ENCODE data around the gene TAP1. TPM values are rescaled to one million over a fixed set of nuclear protein-coding genes. Genes with fewer than 3 reads are reported as not detected.
"Not testable (repeated sequence)": the region's sequence is repeated elsewhere in the genome, so short reads cannot be mapped to it uniquely, and the experiment has no call there.

The TAP1 gene
- total RNA-seq, 1 experiment from 2014 or later = 120 TPM

DNA sequence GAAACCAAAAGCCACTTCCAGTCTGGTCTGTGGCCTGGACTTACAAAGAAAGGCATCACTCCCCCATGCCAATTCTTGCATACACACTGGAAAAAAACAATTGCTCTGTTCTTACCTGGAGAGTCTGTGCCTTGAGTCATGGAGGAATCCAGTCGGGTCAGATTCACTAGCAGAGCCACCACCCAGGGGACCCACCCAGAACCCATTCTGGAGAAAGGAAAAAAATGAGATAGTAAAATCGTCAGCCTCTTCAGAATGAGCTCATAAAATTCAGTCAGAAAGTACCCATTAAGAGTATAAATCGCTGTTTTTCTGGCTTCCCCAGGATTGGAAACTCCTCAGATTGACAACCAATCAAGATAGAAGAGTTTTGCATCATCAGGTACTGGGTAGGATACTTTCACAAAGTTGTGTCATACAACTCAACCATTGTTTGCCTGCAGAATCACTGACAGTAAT, 36.7 kb downstream of the TAP1 start, which contains the start of gene HLA-DOB:
Gene HLA-DOB (minus strand): TSS at position 257 of the 459 bp plus-strand sequence. CDS start 51 bp downstream, at position 206.
- DNase-seq = peak; percentile 91
- peaks cover 8% of the 10 kb centered on the region for H3K36me3 ChIP-seq (ENCODE audit: insufficient read depth, low read length)
- peaks cover 9% of the 10 kb centered on the region for H3K79me2 ChIP-seq (ENCODE audit: low read length)
- peak within 1 kb of the TSS; percentile 22; the same call in 1 of the 2 replicates for H2AFZ ChIP-seq (ENCODE audit: low read length)
- peaks cover 77% of the 10 kb centered on the region for H3K4me1 ChIP-seq (ENCODE audit: low read length)
- H3K4me3 ChIP-seq (ENCODE audit: low read length) = peak within 1 kb of the TSS; percentile 68
- H3K9me3 ChIP-seq (ENCODE audit: low read length) = no peaks in the 10 kb centered on the region
- H3K27ac ChIP-seq (ENCODE audit: low read length) = peak within 1 kb of the TSS; percentile 96
- peak within 1 kb of the TSS; percentile 76 for H3K9ac ChIP-seq (ENCODE audit: low read length)
- peak within 1 kb of the TSS; percentile 82 for H3K4me2 ChIP-seq (ENCODE audit: low read depth, low read length, poor library complexity, severe bottlenecking)
- no peaks in the 10 kb centered on the region for H3K27me3 ChIP-seq (ENCODE audit: low read length)
- H4K20me1 ChIP-seq (ENCODE audit: insufficient read depth, low read depth, low read length) = no peaks in the 10 kb centered on the region
- no peaks in the 10 kb centered on the region for H3K9me2 ChIP-seq (replicated peaks; ENCODE audit: insufficient read depth, low read length)

DNA sequence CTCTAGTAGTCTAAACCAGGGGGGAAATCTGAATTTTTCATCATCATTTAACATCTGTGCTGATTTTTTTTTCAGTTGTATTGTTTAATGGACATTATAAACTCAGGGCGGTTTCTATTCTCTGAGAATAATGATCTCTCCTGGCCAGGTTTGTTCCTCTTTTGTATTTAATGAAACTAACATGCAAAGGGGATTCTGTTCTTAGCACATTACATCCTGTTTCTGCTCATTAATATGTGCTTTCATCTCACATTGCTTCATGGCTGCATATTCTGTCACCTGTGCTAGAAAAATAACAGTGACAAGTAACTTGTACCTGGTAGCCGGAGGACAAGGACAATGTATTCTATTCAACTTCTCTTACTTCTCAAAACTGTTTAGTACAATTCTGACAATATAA, 37.5 kb downstream of the TAP1 start:
- peak overlapping the region; percentile 82 for H3K4me2 ChIP-seq (ENCODE audit: low read depth, low read length, poor library complexity, severe bottlenecking)
- peak overlapping the region; percentile 76 for H3K9ac ChIP-seq (ENCODE audit: low read length)
- DNase-seq = peak; percentile 95
- peak overlapping the region; percentile 96 for H3K27ac ChIP-seq (ENCODE audit: low read length)
- no peaks in the 10 kb centered on the region for H3K27me3 ChIP-seq (ENCODE audit: low read length)
- no peaks in the 10 kb centered on the region for H4K20me1 ChIP-seq (ENCODE audit: insufficient read depth, low read depth, low read length)
- H3K36me3 ChIP-seq (ENCODE audit: insufficient read depth, low read length) = peaks cover 8% of the 10 kb centered on the region
- H3K4me1 ChIP-seq (ENCODE audit: low read length) = peaks cover 70% of the 10 kb centered on the region
- H3K9me3 ChIP-seq (ENCODE audit: low read length) = no peaks in the 10 kb centered on the region
- peak overlapping the region; percentile 68 for H3K4me3 ChIP-seq (ENCODE audit: low read length)
- no peak overlapping the region for H2AFZ ChIP-seq (ENCODE audit: low read length)
- H3K79me2 ChIP-seq (ENCODE audit: low read length) = peaks cover 9% of the 10 kb centered on the region
- no peaks in the 10 kb centered on the region for H3K9me2 ChIP-seq (replicated peaks; ENCODE audit: insufficient read depth, low read length)

DNA sequence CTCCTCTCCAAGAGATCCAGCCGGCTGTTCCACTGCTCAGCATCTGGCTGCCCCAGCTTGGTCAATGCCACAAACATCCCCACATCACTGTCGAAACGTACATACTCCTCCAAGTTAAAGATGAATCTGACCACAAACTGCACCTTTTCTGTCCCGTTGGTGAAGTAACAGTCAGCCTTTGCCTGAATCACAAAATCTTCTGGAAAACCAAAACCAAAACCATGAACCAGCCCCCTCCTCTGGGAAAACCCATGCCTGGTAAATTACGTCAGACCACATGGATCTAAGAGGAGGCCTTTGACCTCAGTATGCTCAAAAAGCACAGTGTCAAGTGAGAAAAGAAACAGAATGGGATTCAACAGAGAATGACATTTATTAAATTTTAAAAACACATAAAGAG, 38.4 kb downstream of the TAP1 start:
- no peaks in the 10 kb centered on the region for H3K9me3 ChIP-seq (ENCODE audit: low read length)
- H3K27ac ChIP-seq (ENCODE audit: low read length) = peak overlapping the region; percentile 96
- no peak for DNase-seq
- H3K79me2 ChIP-seq (ENCODE audit: low read length) = peaks cover 9% of the 10 kb centered on the region
- H3K4me3 ChIP-seq (ENCODE audit: low read length) = peak overlapping the region; percentile 68
- H3K36me3 ChIP-seq (ENCODE audit: insufficient read depth, low read length) = peaks cover 8% of the 10 kb centered on the region
- H3K9ac ChIP-seq (ENCODE audit: low read length) = peak overlapping the region; percentile 67
- peaks cover 65% of the 10 kb centered on the region for H3K4me1 ChIP-seq (ENCODE audit: low read length)
- H3K27me3 ChIP-seq (ENCODE audit: low read length) = no peaks in the 10 kb centered on the region
- H3K4me2 ChIP-seq (ENCODE audit: low read depth, low read length, poor library complexity, severe bottlenecking) = peak overlapping the region; percentile 82
- no peaks in the 10 kb centered on the region for H4K20me1 ChIP-seq (ENCODE audit: insufficient read depth, low read depth, low read length)
- no peaks in the 10 kb centered on the region for H3K9me2 ChIP-seq (replicated peaks; ENCODE audit: insufficient read depth, low read length)
- H2AFZ ChIP-seq (ENCODE audit: low read length) = no peak overlapping the region

DNA sequence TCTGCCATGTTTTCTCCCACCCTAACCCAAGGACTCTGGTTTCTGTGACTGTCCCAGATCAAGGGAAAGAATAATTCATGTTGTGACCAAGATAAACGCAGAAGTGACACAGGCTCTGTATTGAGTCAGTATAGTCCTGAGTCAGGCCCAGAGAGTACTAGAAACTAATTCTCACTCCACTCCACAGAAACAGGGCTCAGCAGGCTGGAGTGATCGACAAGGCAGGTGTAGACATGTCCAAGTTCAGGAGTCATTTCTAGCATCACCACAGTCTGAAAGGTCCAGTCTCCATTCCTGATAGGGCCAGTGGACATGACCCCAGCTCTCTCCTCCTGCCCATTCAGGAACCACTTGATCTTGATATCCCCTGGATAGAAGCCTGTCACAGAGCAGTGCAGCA, 39.4 kb downstream of the TAP1 start:
- H3K9me3 ChIP-seq (ENCODE audit: low read length) = no peaks in the 10 kb centered on the region
- H2AFZ ChIP-seq (ENCODE audit: low read length) = no peak overlapping the region
- peaks cover 8% of the 10 kb centered on the region for H3K36me3 ChIP-seq (ENCODE audit: insufficient read depth, low read length)
- peak overlapping the region; percentile 67; the same call in 1 of the 2 replicates for H3K9ac ChIP-seq (ENCODE audit: low read length)
- H3K4me1 ChIP-seq (ENCODE audit: low read length) = peaks cover 57% of the 10 kb centered on the region
- H3K79me2 ChIP-seq (ENCODE audit: low read length) = peaks cover 9% of the 10 kb centered on the region
- DNase-seq = no peak
- peak overlapping the region; percentile 68; the same call in 1 of the 2 replicates for H3K4me3 ChIP-seq (ENCODE audit: low read length)
- H3K9me2 ChIP-seq (replicated peaks; ENCODE audit: insufficient read depth, low read length) = no peaks in the 10 kb centered on the region
- no peaks in the 10 kb centered on the region for H3K27me3 ChIP-seq (ENCODE audit: low read length)
- no peaks in the 10 kb centered on the region for H4K20me1 ChIP-seq (ENCODE audit: insufficient read depth, low read depth, low read length)
- H3K27ac ChIP-seq (ENCODE audit: low read length) = peak overlapping the region; percentile 96; the same call in 1 of the 2 replicates
- H3K4me2 ChIP-seq (ENCODE audit: low read depth, low read length, poor library complexity, severe bottlenecking) = peak overlapping the region; percentile 82

DNA sequence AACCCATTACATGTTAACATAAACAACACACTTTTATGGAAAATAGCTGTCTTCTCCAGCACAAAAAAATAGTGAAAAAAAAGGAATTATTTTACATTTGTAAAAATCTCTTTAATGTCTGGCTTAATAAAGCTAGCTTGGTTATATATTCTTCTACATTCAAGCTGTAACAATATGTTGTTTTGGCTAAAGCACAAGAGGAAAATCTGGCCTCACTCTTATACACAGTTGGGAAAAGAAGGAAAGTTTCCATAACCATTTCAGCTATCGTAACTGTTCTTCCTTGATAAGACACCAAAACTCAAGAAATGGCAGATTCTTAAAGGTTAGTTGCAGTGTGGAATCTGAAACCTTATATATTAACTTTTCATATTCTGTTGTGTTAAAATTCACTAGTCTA, 44.3 kb downstream of the TAP1 start:
- no peak overlapping the region for H3K4me2 ChIP-seq (ENCODE audit: low read depth, low read length, poor library complexity, severe bottlenecking)
- H3K4me3 ChIP-seq (ENCODE audit: low read length) = no peak overlapping the region
- H3K27ac ChIP-seq (ENCODE audit: low read length) = no peak overlapping the region

DNA sequence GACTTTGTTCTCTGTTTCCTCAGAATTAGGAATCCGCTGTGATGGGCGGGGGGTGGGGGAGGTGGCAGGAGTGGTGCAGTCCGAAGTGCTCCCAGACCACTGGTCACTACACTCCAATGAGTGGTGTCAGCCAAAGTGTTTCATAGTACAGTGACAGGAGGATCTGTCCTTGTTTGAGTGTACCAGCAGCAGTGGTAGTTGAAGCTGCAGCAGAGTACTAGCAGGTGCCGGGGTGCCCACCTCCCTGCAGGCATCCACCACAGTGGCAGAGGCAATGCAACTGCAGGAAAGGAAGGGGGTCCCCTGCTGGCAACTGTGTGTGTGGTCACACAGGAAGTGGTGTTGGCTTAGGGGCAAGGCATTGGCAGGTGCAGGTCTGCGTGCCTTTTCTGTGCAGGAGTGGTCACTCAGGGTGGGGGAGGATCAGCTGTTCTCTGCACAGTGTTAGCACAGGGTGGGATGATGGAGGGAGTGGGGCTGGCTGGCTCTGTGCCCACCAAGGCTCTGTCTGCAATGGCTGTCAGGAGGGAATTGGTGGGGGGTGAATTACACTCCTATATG, 46.4 kb downstream of the TAP1 start:
- no peak overlapping the region for H3K27ac ChIP-seq (ENCODE audit: low read length)
- no peak overlapping the region for H3K9ac ChIP-seq (ENCODE audit: low read length)
- H3K36me3 ChIP-seq (ENCODE audit: insufficient read depth, low read length) = no peaks in the 10 kb centered on the region
- no peaks in the 10 kb centered on the region for H4K20me1 ChIP-seq (ENCODE audit: insufficient read depth, low read depth, low read length)
- no peak overlapping the region for H3K4me2 ChIP-seq (ENCODE audit: low read depth, low read length, poor library complexity, severe bottlenecking)
- H2AFZ ChIP-seq (ENCODE audit: low read length) = no peak overlapping the region
- H3K9me2 ChIP-seq (replicated peaks; ENCODE audit: insufficient read depth, low read length) = no peaks in the 10 kb centered on the region
- H3K9me3 ChIP-seq (ENCODE audit: low read length) = no peaks in the 10 kb centered on the region
- H3K27me3 ChIP-seq (ENCODE audit: low read length) = no peaks in the 10 kb centered on the region
- H3K4me3 ChIP-seq (ENCODE audit: low read length) = no peak overlapping the region
- peaks cover 6% of the 10 kb centered on the region for H3K4me1 ChIP-seq (ENCODE audit: low read length)
- DNase-seq = no peak
- no peaks in the 10 kb centered on the region for H3K79me2 ChIP-seq (ENCODE audit: low read length)

More for the DNA sequence above, 44.3 kb downstream of the TAP1 start:
- Histone ChIP-seq H3K9me2 (replicated peaks; ENCODE audit: insufficient read depth, low read length) (no peaks in the 10 kb centered on the region), H3K36me3 (ENCODE audit: insufficient read depth, low read length) (peaks cover 7% of the 10 kb centered on the region), H3K79me2 (ENCODE audit: low read length) (peaks cover 4% of the 10 kb centered on the region), H3K9me3 (ENCODE audit: low read length) (no peaks in the 10 kb centered on the region), H2AFZ (ENCODE audit: low read length) (no peak overlapping the region), H3K27me3 (ENCODE audit: low read length) (no peaks in the 10 kb centered on the region), H3K9ac (ENCODE audit: low read length) (no peak overlapping the region), H3K4me1 (ENCODE audit: low read length) (peaks cover 8% of the 10 kb centered on the region), H4K20me1 (ENCODE audit: insufficient read depth, low read depth, low read length) (no peaks in the 10 kb centered on the region)
- no peak for DNase-seq

DNA sequence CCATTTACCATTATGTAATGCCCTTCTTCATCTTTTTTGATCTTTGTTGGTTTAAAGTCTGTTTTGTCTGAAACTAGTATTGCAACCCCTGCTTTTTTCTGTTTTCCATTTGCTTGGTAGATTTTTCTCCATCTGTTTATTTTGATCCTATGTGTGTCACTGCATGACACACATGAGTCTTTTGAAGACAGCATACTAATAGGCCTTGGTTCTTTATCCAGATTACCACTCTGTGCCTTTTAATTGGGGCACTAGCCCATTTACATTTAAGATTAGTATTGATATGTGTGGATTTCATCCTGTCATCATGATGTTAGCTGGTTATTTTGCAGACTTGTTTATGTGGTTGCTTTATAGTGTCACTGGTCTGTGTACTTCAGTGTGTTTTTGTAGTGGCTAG, 48.1 kb downstream of the TAP1 start:
- H3K36me3 ChIP-seq (ENCODE audit: insufficient read depth, low read length); H3K27me3 ChIP-seq (ENCODE audit: low read length); H3K9me2 ChIP-seq (replicated peaks; ENCODE audit: insufficient read depth, low read length); H3K9me3 ChIP-seq (ENCODE audit: low read length); H2AFZ ChIP-seq (ENCODE audit: low read length); H3K9ac ChIP-seq (ENCODE audit: low read length); H3K4me3 ChIP-seq (ENCODE audit: low read length); DNase-seq; H3K27ac ChIP-seq (ENCODE audit: low read length); H3K4me2 ChIP-seq (ENCODE audit: low read depth, low read length, poor library complexity, severe bottlenecking); H3K4me1 ChIP-seq (ENCODE audit: low read length); H4K20me1 ChIP-seq (ENCODE audit: insufficient read depth, low read depth, low read length); H3K79me2 ChIP-seq (ENCODE audit: low read length): not testable (repeated sequence)

DNA sequence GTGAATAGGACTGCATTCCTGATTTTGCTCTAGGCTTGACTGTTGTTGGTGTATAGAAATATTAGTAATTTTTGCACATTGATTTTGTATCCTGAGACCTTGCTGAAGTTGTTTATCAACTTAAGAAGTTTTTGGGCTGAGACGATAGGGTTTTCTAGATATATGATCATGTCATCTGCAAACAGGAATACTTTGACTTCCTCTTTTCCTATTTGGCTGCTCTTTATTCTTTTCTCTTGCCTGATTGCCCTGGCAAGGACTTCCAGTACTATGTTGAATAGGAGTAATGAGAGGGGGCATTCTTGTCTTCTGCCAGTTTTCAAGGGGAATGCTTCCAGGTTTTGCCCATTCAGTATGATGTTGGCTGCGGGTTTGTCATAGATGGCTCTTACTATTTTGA, 50.1 kb downstream of the TAP1 start:
- Histone ChIP-seq H3K27ac (ENCODE audit: low read length) (no peak overlapping the region), H3K36me3 (ENCODE audit: insufficient read depth, low read length) (no peaks in the 10 kb centered on the region), H3K4me2 (ENCODE audit: low read depth, low read length, poor library complexity, severe bottlenecking) (no peak overlapping the region), H3K9ac (ENCODE audit: low read length) (no peak overlapping the region), H2AFZ (ENCODE audit: low read length) (no peak overlapping the region), H4K20me1 (ENCODE audit: insufficient read depth, low read depth, low read length) (no peaks in the 10 kb centered on the region), H3K4me1 (ENCODE audit: low read length) (no peaks in the 10 kb centered on the region), H3K79me2 (ENCODE audit: low read length) (no peaks in the 10 kb centered on the region), H3K9me2 (replicated peaks; ENCODE audit: insufficient read depth, low read length) (no peaks in the 10 kb centered on the region), H3K27me3 (ENCODE audit: low read length) (no peaks in the 10 kb centered on the region), H3K4me3 (ENCODE audit: low read length) (no peak overlapping the region), H3K9me3 (ENCODE audit: low read length) (peaks cover 4% of the 10 kb centered on the region; the same call in 1 of the 2 replicates)
- DNase-seq = no peak
